Pancreas (tissue), 10 donors: ENCODE measurements around the gene CACNA1G. TPM values are rescaled to one million over a fixed set of nuclear protein-coding genes. Genes with fewer than 3 reads are reported as not detected.

Source experiments
- ATAC-seq, 4 donors: fragments of 200-7000 bp; cut with Tn5 transposase; one replicate each; pipeline versions ENCODE4 v1.8.0 to v1.9.1; 2020; ENCODE audit warnings: mild to moderate bottlenecking in 4 of 4, moderate library complexity in 4 of 4
- DNase-seq, 6 donors: peaks; one replicate each; pipeline ENCODE4 v3.0.0-alpha.2; 2020
- FAIRE-seq: peaks from 2 replicates; lab custom pipeline; 2012; peaks lifted over from hg19 to GRCh38; lab: Jason Lieb, UNC
- H3K27ac ChIP-seq, 4 donors: fragments of 200-600 bp; sonication (generic); 1 replicate in 3 of 4; 2 replicates in 1 of 4; pipeline versions ENCODE4 v1.5.0 to v1.8.0; 2020
- H3K27me3 ChIP-seq, 4 donors: fragments of 200-600 bp; one replicate each; pipeline ENCODE4 v1.8.0; 2021
- H3K36me3 ChIP-seq, 3 donors: fragments of 200-600 bp; sonication (generic) in 1 of 3; one replicate each; pipeline versions ENCODE4 v1.5.0 to v1.8.0; 2020 to 2021
- H3K4me1 ChIP-seq, 3 donors: fragments of 200-600 bp; one replicate each; pipeline ENCODE4 v1.8.0; 2021
- H3K4me3 ChIP-seq, 4 donors: fragments of 200-600 bp; sonication (generic) in 2 of 4; one replicate each; pipeline versions ENCODE4 v1.5.0 to v1.8.0; 2020 to 2021
- H3K9me3 ChIP-seq, 4 donors: fragments of 200-600 bp; one replicate each; pipeline ENCODE4 v1.8.0; 2021
- WGBS, 2 donors: extraction: QIAGEN DNeasy Blood & Tissue Kit; methylation state at CpG; one replicate each; pipeline ENCODE4 v1.1.7; 2013; 5-methylcytosine and 5-hydroxymethylcytosine counted together
- intact Hi-C, 3 donors: fragments of 100-400 bp; cut with DNase I; formaldehyde crosslinking; loops; one replicate each; pipeline versions ENCODE4 v1.11.1 to v1.14.2; 2022
- polyA plus RNA-seq, 2 donors: library from polyadenylated mRNA; stranded (reverse); fragments of 200-250 nt; gene quantifications; one replicate each; pipeline ENCODE4 v1.2.3, GENCODE V29; 2013
- total RNA-seq, 6 donors: library from RNA; stranded (reverse); fragmentation: NEBNext Ultra II Directional in 4 of 6; extraction: Animal tissue kit (Norgen Biotek cat#: 25700) in 4 of 6; gene quantifications; one replicate each; pipeline versions ENCODE4 v1.2.1 to v1.2.4, GENCODE V29; 2021 to 2023
- TF ChIP-seq, protein P1 (sequence below), 4 donors: fragments of 200-600 bp; sonication (generic) in 3 of 4; IDR thresholded peaks; one replicate each; pipeline versions ENCODE4 v1.5.0 to v1.8.0; 2021; ENCODE audit warnings: antibody characterized with exemption in 4 of 4
- donor health status: healthy with polysubstance abuse.
- donor health status: DM: no; HTN: no; CAD: no; lungs with moderate emphysema.
- donor health status: DM: no; HTN: no; CAD: no.
- donor health status: control.
- donor health status: control.
- donor health status: Bipolar disorder and iron deficiency.
- donor health status: DM: yes; HTN: yes; CAD: no.
- donor health status: DM: no; HTN: no; CAD: no.
- donor health status: DM: no; HTN: no; CAD: no.
- donor health status: DM: yes; HTN: yes; CAD: no.

CACNA1G gene
- total and polyA plus RNA-seq, 8 donors, result 0.02 to 0.37 (median 0.09) TPM; not detected in 1

DNA sequence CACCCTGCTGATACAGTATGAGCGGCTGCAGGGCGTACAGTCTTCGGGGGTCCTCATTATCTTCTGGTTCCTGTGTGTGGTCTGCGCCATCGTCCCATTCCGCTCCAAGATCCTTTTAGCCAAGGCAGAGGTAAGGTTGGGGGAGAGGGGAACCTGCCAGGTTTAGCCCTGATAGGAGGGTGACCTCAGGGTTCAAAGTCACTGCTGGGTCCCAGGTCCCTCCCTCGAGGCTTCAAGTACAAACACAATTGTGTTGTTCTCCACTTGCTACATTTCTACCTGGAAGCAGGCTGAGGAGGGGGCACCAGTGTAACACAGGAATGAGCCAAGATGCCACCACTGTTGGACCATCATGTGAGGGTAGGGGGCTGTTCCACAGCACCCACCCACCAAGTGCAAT is 96.5 kb downstream of the CACNA1G start:
- Histone ChIP-seq H3K4me3 (no peak overlapping the region), H3K27me3 (no peaks in the 10 kb centered on the region), H3K27ac (no peak overlapping the region), H3K4me1 (peaks cover 20 to 23% (median 21%) of the 10 kb centered on the region in 3 donors), H3K9me3 (no peaks in the 10 kb centered on the region), H3K36me3 (no peaks in the 10 kb centered on the region)
- FAIRE-seq (no peak), ATAC-seq (no peak), DNase-seq (peak in 1 of 6 donors; percentile 10)
- intact Hi-C loops, result no loop called here
- WGBS, 2 donors, result 89 to 91% methylated on average over 7 of the region's 7 CpGs
- TF ChIP-seq, protein P1, sequence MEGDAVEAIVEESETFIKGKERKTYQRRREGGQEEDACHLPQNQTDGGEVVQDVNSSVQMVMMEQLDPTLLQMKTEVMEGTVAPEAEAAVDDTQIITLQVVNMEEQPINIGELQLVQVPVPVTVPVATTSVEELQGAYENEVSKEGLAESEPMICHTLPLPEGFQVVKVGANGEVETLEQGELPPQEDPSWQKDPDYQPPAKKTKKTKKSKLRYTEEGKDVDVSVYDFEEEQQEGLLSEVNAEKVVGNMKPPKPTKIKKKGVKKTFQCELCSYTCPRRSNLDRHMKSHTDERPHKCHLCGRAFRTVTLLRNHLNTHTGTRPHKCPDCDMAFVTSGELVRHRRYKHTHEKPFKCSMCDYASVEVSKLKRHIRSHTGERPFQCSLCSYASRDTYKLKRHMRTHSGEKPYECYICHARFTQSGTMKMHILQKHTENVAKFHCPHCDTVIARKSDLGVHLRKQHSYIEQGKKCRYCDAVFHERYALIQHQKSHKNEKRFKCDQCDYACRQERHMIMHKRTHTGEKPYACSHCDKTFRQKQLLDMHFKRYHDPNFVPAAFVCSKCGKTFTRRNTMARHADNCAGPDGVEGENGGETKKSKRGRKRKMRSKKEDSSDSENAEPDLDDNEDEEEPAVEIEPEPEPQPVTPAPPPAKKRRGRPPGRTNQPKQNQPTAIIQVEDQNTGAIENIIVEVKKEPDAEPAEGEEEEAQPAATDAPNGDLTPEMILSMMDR (IDR thresholded peaks at IDR 0.05), result no peak

DNA sequence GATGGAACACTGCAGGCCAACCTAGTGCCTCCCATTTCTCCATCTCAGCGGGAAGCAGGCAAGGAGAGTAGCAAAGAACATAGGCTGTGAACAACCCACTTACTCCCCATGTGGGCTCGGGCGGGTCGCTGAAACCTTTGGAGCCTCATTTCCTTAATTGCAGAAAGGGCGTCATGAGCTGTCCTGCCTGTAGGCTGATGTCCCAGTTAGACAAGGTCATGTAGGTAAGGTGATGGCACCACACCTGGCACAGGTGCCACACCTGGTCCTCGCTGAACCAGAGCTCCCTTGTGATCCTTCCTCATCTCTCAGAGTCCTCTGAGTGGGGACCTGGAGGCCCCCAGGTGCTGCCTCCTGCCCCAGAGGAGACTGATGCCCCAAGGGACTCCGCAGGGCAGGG is 97.1 kb downstream of the CACNA1G start:
- no peak overlapping the region for H3K27ac ChIP-seq

DNA sequence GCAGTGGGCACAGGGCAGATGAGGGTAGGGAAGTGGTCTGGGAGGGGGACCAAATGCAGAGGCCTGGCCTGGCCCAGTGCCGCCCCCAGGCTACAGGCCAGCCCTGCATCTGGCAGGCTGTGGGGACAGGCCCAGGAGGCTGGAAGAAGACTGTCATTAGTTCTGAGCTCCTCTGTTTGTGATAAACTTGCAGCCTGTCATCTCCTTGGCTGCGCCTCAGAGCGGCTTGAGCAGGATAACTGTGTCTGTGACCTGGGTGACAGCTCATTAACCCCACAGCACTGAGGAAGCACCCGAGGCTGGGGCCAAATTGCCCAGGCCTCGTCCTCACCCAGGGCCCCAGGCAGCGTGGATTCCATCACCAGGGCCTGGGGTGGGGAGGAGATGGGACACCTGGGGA is 98.1 kb downstream of the CACNA1G start:
- TF ChIP-seq, protein P1 (IDR thresholded peaks at IDR 0.05), result no peak
- Histone ChIP-seq H3K4me1 (peaks cover 19 to 24% (median 21%) of the 10 kb centered on the region in 3 donors), H3K36me3 (no peaks in the 10 kb centered on the region), H3K9me3 (no peaks in the 10 kb centered on the region), H3K4me3 (no peak overlapping the region), H3K27ac (no peak overlapping the region), H3K27me3 (no peaks in the 10 kb centered on the region)
- intact Hi-C loops, result no loop called here
- 86 to 91% methylated on average over 6 of the region's 6 CpGs for WGBS, 2 donors
- no peak for ATAC-seq
- DNase-seq, result peak in 2 of 6 donors; percentile 26 to 46
- no peak for FAIRE-seq

More for the DNA sequence above, 97.1 kb downstream of the CACNA1G start:
- Histone ChIP-seq H3K4me1 (peaks cover 20 to 24% (median 21%) of the 10 kb centered on the region in 3 donors), H3K36me3 (no peaks in the 10 kb centered on the region), H3K9me3 (no peaks in the 10 kb centered on the region), H3K27me3 (no peaks in the 10 kb centered on the region), H3K4me3 (no peak overlapping the region)
- peak in 2 of 6 donors; percentile 5 to 37 for DNase-seq
- FAIRE-seq, result no peak
- TF ChIP-seq, protein P1 (IDR thresholded peaks at IDR 0.05), result no peak
- intact Hi-C loops, result no loop called here
- ATAC-seq, result no peak
- WGBS, 2 donors, result 90 to 94% methylated on average over 7 of the region's 7 CpGs

DNA sequence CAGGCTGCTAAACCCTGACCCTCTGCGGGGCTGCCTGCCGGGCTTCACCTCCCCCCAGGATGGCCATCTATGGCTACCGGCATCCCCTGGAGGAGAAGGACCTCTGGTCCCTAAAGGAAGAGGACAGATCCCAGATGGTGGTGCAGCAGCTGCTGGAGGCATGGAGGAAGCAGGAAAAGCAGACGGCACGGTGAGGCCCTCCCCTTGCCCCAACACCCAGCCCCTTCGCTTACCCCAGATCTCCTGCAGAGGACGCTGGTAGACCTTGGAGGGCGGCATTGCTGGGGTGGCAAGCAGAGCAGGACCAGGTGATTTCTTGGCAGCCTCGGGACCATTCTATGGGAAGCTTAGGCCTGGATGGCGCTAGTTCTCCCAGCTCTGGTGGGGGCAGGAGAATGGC is 98.7 kb downstream of the CACNA1G start:
- FAIRE-seq, result no peak
- intact Hi-C loops, result no loop called here
- 83 to 89% methylated on average over 9 to 10 of the region's 10 CpGs for WGBS, 2 donors
- no peaks in the 10 kb centered on the region for H3K27me3 ChIP-seq
- H3K9me3 ChIP-seq, result no peaks in the 10 kb centered on the region
- H3K36me3 ChIP-seq, result no peaks in the 10 kb centered on the region
- peak in 2 of 6 donors; percentile 23 to 47 for DNase-seq
- TF ChIP-seq, protein P1 (IDR thresholded peaks at IDR 0.05), result no peak
- no peak overlapping the region for H3K27ac ChIP-seq
- ATAC-seq, result no peak
- no peak overlapping the region for H3K4me3 ChIP-seq
- H3K4me1 ChIP-seq, result peaks cover 13 to 24% (median 21%) of the 10 kb centered on the region in 3 donors
